HCT116 (cell line): ENCODE measurements around the gene SF3A2. TPM values are rescaled to one million over a fixed set of nuclear protein-coding genes. Genes with fewer than 3 reads are reported as not detected.

Experiments
- ATAC-seq: fragments of 200-7000 bp; cut with Tn5 transposase; 2 replicates; pipeline ENCODE4 v1.9.1; 2020; ENCODE audit warnings: mild to moderate bottlenecking, moderate library complexity
- BruUV-seq: library from RNA; stranded (reverse); fragments of 400-500 nt; replicated peaks from 2 replicates; lab custom pipeline; 2021; lab: Mats Ljungman, UMichigan
- CTCF ChIA-PET: fragments of 300-600 bp; sonication (Branson Sonifier 250); formaldehyde crosslinking; loops from one replicate; lab custom pipeline; 2021; ENCODE audit warnings: antibody characterized with exemption; lab: Charles Lee
- POLR2A ChIA-PET: fragments of 300-600, 350-600 bp; sonication (Branson Sonifier 250); formaldehyde crosslinking; loops from one replicate; lab custom pipeline; 2021; ENCODE audit warnings: antibody characterized with exemption; lab: Charles Lee
- RAD21 ChIA-PET, 2 experiments: fragments of 300-600 bp; sonication (Branson Sonifier 250); formaldehyde crosslinking; loops; one replicate each; lab custom pipeline; 2023; ENCODE audit warnings: low total read pairs in 2 of 2; ENCODE audit not compliant: uncharacterized antibody in 2 of 2, unreplicated experiment in 2 of 2, low non-redundant PET in 1 of 2; lab: Charles Lee
- DNase-seq: peaks from one replicate; pipeline ENCODE4 v3.0.0-alpha.2; 2010; ENCODE audit warnings: low read depth, low spot score
- H2AFZ ChIP-seq: fragments of 200-600 bp; shearing (Covaris generic), sonication (generic); 2 replicates; pipeline ENCODE4 v1.6.1; 2017; ENCODE audit warnings: low read depth, mixed run types, mixed read lengths, antibody characterized with exemption, low read length; ENCODE audit not compliant: poor library complexity, severe bottlenecking
- H3K27ac ChIP-seq: 2 replicates; pipeline ENCODE4 v1.5.1; 2012; ENCODE audit warnings: low read depth, low read length
- H3K27me3 ChIP-seq: fragments of 200-600 bp; sonication (generic); 2 replicates; pipeline ENCODE4 v1.6.1; 2016; ENCODE audit warnings: mixed run types, low read length, mixed read lengths; ENCODE audit not compliant: insufficient read depth
- H3K36me3 ChIP-seq, 2 experiments: fragments of 200-500 bp in 1 of 2; fragments of 200-600 bp in 1 of 2; sonication (Bioruptor generic) in 1 of 2; sonication (generic) in 1 of 2; 2 replicates each; pipeline versions ENCODE4 v1.5.1 to v1.6.1; 2014 to 2016; ENCODE audit warnings: low read length in 2 of 2, inconsistent platforms in 1 of 2, mixed read lengths in 1 of 2, mixed run types in 1 of 2; ENCODE audit not compliant: insufficient read depth in 2 of 2, control insufficient read depth in 1 of 2
- H3K4me1 ChIP-seq, 2 experiments: fragments of 200-600 bp in 1 of 2; sonication (generic) in 1 of 2; 2 replicates each; pipeline versions ENCODE4 v1.5.1 to v1.6.1; 2012 to 2017; ENCODE audit warnings: low read length in 2 of 2, inconsistent platforms in 1 of 2, mild to moderate bottlenecking in 1 of 2, mixed read lengths in 1 of 2, mixed run types in 1 of 2, moderate library complexity in 1 of 2; ENCODE audit not compliant: insufficient read depth in 2 of 2, control insufficient read depth in 1 of 2
- H3K4me2 ChIP-seq: fragments of 200-600 bp; sonication (generic); 2 replicates; pipeline ENCODE4 v1.6.1; 2017; ENCODE audit warnings: mixed run types, low read length, mixed read lengths
- H3K4me3 ChIP-seq, 2 experiments: fragments of 200-600 bp in 1 of 2; sonication (generic) in 1 of 2; replicated peaks in 1 of 2; 2 replicates each; pipeline ENCODE4 v1.5.1; 2011 to 2016; ENCODE audit warnings: low read length in 2 of 2, control low read depth in 1 of 2, low read depth in 1 of 2, mild to moderate bottlenecking in 1 of 2, mixed read lengths in 1 of 2, mixed run types in 1 of 2
- H3K79me2 ChIP-seq: fragments of 200-600 bp; sonication (generic); 2 replicates; pipeline ENCODE4 v1.6.1; 2017; ENCODE audit warnings: mild to moderate bottlenecking, mixed run types, low read length, moderate library complexity, mixed read lengths; ENCODE audit not compliant: insufficient read depth
- H3K9ac ChIP-seq: fragments of 200-600 bp; sonication (generic); 2 replicates; pipeline ENCODE4 v1.6.1; 2016; ENCODE audit warnings: low read length, mixed read lengths
- H3K9me2 ChIP-seq: fragments of 200-600 bp; sonication (generic), shearing (Covaris generic); 2 replicates; pipeline ENCODE4 v1.6.1; 2017; ENCODE audit warnings: mixed run types, mild to moderate bottlenecking, moderate library complexity; ENCODE audit not compliant: insufficient read depth
- H3K9me3 ChIP-seq, 2 experiments: fragments of 200-500 bp in 1 of 2; fragments of 200-600 bp in 1 of 2; sonication (Bioruptor generic) in 1 of 2; sonication (generic) in 1 of 2; 2 replicates each; pipeline ENCODE4 v1.6.1; 2014 to 2017; ENCODE audit warnings: low read length in 2 of 2, mixed read lengths in 2 of 2, inconsistent platforms in 1 of 2, low read depth in 1 of 2, mild to moderate bottlenecking in 1 of 2, mixed run types in 1 of 2, moderate library complexity in 1 of 2; ENCODE audit not compliant: control insufficient read depth in 1 of 2, insufficient read depth in 1 of 2
- H4K20me1 ChIP-seq: fragments of 200-600 bp; sonication (generic), shearing (Covaris generic); 2 replicates; pipeline ENCODE4 v1.6.1; 2017; ENCODE audit warnings: mixed run types, mild to moderate bottlenecking, moderate library complexity; ENCODE audit not compliant: insufficient read depth
- ATF3 ChIP-seq: IDR thresholded peaks from 2 replicates; pipeline ENCODE4 v1.6.1; 2012
- CEBPB ChIP-seq: IDR thresholded peaks from 2 replicates; pipeline ENCODE4 v1.6.1; 2012; ENCODE audit warnings: low read depth
- CTCF ChIP-seq, 3 experiments: fragments of 200-600 bp in 1 of 3; sonication (generic) in 1 of 3; IDR thresholded peaks in 2 of 3; conservative IDR thresholded peaks in 1 of 3; 2 replicates each; pipeline ENCODE4 v1.5.1; 2012 to 2017; ENCODE audit warnings: low read depth in 2 of 3, low read length in 2 of 3, antibody characterized with exemption in 1 of 3, borderline replicate concordance in 1 of 3, control low read depth in 1 of 3, mild to moderate bottlenecking in 1 of 3, mixed read lengths in 1 of 3, mixed run types in 1 of 3, moderate library complexity in 1 of 3; ENCODE audit not compliant: insufficient read depth in 1 of 3
- EGR1 ChIP-seq: IDR thresholded peaks from 2 replicates; pipeline ENCODE4 v1.6.1; 2012; ENCODE audit warnings: low read depth
- ELF1 ChIP-seq: IDR thresholded peaks from 2 replicates; pipeline ENCODE4 v1.6.1; 2012; ENCODE audit warnings: low read depth, borderline replicate concordance
- EZH2phosphoT487 ChIP-seq: fragments of 200-600 bp; IDR thresholded peaks from 2 replicates; pipeline ENCODE4 v1.6.1; 2018; ENCODE audit warnings: antibody characterized with exemption, borderline replicate concordance
- FOSL1 ChIP-seq: IDR thresholded peaks from 2 replicates; pipeline ENCODE4 v1.6.1; 2012; ENCODE audit warnings: low read depth
- JUND ChIP-seq: IDR thresholded peaks from 2 replicates; pipeline ENCODE4 v1.6.1; 2012
- POLR2A ChIP-seq: IDR thresholded peaks from 2 replicates; pipeline ENCODE4 v1.7.0; 2011; ENCODE audit warnings: borderline replicate concordance; ENCODE audit not compliant: insufficient read depth, insufficient read length; ENCODE audit errors: extremely low read depth
- RAD21 ChIP-seq: IDR thresholded peaks from 2 replicates; pipeline ENCODE4 v1.6.1; 2012; ENCODE audit warnings: low read depth, mild to moderate bottlenecking
- SP1 ChIP-seq: IDR thresholded peaks from 2 replicates; pipeline ENCODE4 v1.6.1; 2012; ENCODE audit warnings: low read depth
- SRF ChIP-seq: IDR thresholded peaks from 2 replicates; pipeline ENCODE4 v1.6.1; 2012; ENCODE audit warnings: low read depth
- TCF7L2 ChIP-seq: IDR thresholded peaks from 2 replicates; pipeline ENCODE4 v1.7.0; 2011; ENCODE audit warnings: borderline replicate concordance, inconsistent platforms; ENCODE audit not compliant: insufficient read depth, insufficient read length; ENCODE audit errors: extremely low read depth
- ZBTB33 ChIP-seq: IDR thresholded peaks from 2 replicates; pipeline ENCODE4 v1.6.1; 2011; ENCODE audit warnings: mild to moderate bottlenecking, low read length, moderate library complexity; ENCODE audit not compliant: insufficient replicate concordance; ENCODE audit errors: extremely low read depth
- ZNF274 ChIP-seq: fragments of 200-500 bp; sonication (Bioruptor generic); IDR thresholded peaks from 2 replicates; pipeline ENCODE4 v1.6.1; 2014; ENCODE audit warnings: mild to moderate bottlenecking, low read depth, low read length, inconsistent platforms
- intact Hi-C: fragments of 100-400 bp; cut with micrococcal nuclease; formaldehyde crosslinking; loops from 2 replicates; pipeline ENCODE4 v1.10.0; 2022
- total RNA-seq: library from RNA; stranded (reverse); gene quantifications from one replicate; pipeline ENCODE4 v1.2.1, GENCODE V29; 2021; ENCODE audit not compliant: unreplicated experiment

SF3A2 gene
- total RNA-seq, 1 experiment from 2014 or later: 166 TPM

GRCh38 chr19:2287585-2288337, 51.1 kb downstream of the SF3A2 start:
- no peak overlapping the region for H3K9ac ChIP-seq
- no peak for ATAC-seq
- intact Hi-C loops: no loop called here
- DNase-seq: no peak
- H3K9me3 ChIP-seq: no peaks in the 10 kb centered on the region
- no peaks in the 10 kb centered on the region for H4K20me1 ChIP-seq
- no peak overlapping the region for H3K4me3 ChIP-seq
- ChIA-PET CTCF (no interaction called here), POLR2A (no interaction called here), RAD21 (no interaction called here)
- no peaks in the 10 kb centered on the region for H3K79me2 ChIP-seq
- no peak overlapping the region for H3K27ac ChIP-seq
- no peaks in the 10 kb centered on the region for H3K4me1 ChIP-seq
- H3K36me3 ChIP-seq: no peaks in the 10 kb centered on the region
- H3K9me2 ChIP-seq: no peaks in the 10 kb centered on the region
- no peak for TF ChIP-seq ATF3
- TF ChIP-seq RAD21: no peak
- TF ChIP-seq ZBTB33: no peak
- TF ChIP-seq ELF1: no peak
- TF ChIP-seq ZNF274: no peak
- no peak for TF ChIP-seq EZH2phosphoT487
- no peak for TF ChIP-seq SP1
- no peak for TF ChIP-seq FOSL1
- no peak for TF ChIP-seq TCF7L2
- TF ChIP-seq POLR2A: no peak
- TF ChIP-seq JUND: no peak
- TF ChIP-seq CEBPB: no peak
- no peak for TF ChIP-seq EGR1
- no peak for TF ChIP-seq SRF
- no peak for TF ChIP-seq CTCF (IDR thresholded peaks at IDR 0.05 in 2 of 3, conservative IDR thresholded peaks at IDR 0.05 in 1 of 3; ENCODE audit: borderline replicate concordance in 1 of 3, insufficient read depth in 1 of 3, low read depth in 2 of 3, low read length in 2 of 3)
- H3K27me3 ChIP-seq: no peaks in the 10 kb centered on the region
- BruUV-seq: no TSS peak
- H3K4me2 ChIP-seq: no peak overlapping the region
- H2AFZ ChIP-seq: no peak overlapping the region
